Neural progenitor cell (in vitro differentiated cells): Measurements from ENCODE around the gene AKR1A1. TPM values are rescaled to one million over a fixed set of nuclear protein-coding genes. Genes with fewer than 3 reads are reported as not detected.
A peak's percentile ranks its signal among the peaks of the same experiment; 100 is the strongest.
"Not testable (repeated sequence)": the region's sequence is repeated elsewhere in the genome, so short reads cannot be mapped to it uniquely, and the experiment has no call there.

Experiments used
- DNase-seq: peaks from one replicate; pipeline ENCODE4 v3.0.0-alpha.2; 2016; ENCODE audit warnings: low spot score
- H2AFZ ChIP-seq: fragments of 200-600 bp; sonication (generic); replicated peaks from 2 replicates; pipeline ENCODE4 v1.6.1; 2016; ENCODE audit warnings: antibody characterized with exemption
- H3F3A ChIP-seq: fragments of 200-600 bp; sonication (generic); 2 replicates; pipeline ENCODE4 v1.6.1; 2016; ENCODE audit warnings: antibody characterized with exemption, low read depth
- H3K27ac ChIP-seq: fragments of 200-600 bp; sonication (generic); 2 replicates; pipeline ENCODE4 v1.5.1; 2016; ENCODE audit warnings: mild to moderate bottlenecking
- H3K27me3 ChIP-seq: fragments of 200-600 bp; sonication (generic); 2 replicates; pipeline ENCODE4 v1.6.1; 2016; ENCODE audit warnings: mild to moderate bottlenecking, moderate library complexity
- H3K36me3 ChIP-seq: fragments of 200-600 bp; sonication (generic); 2 replicates; pipeline ENCODE4 v1.5.1; 2016
- H3K4me1 ChIP-seq: fragments of 200-600 bp; sonication (generic); 2 replicates; pipeline ENCODE4 v1.6.1; 2016; ENCODE audit warnings: mixed run types
- H3K4me2 ChIP-seq: fragments of 200-600 bp; sonication (generic); 2 replicates; pipeline ENCODE4 v1.6.1; 2016
- H3K4me3 ChIP-seq: fragments of 200-600 bp; sonication (generic); 2 replicates; pipeline ENCODE4 v1.5.1; 2016
- H3K79me2 ChIP-seq: fragments of 200-600 bp; sonication (generic); 2 replicates; pipeline ENCODE4 v1.6.1; 2016; ENCODE audit warnings: low read depth
- H3K9ac ChIP-seq: fragments of 200-600 bp; sonication (generic); 2 replicates; pipeline ENCODE4 v1.6.1; 2016
- H3K9me3 ChIP-seq: fragments of 200-600 bp; sonication (generic); 2 replicates; pipeline ENCODE4 v1.5.1; 2016; ENCODE audit warnings: low read depth
- H4K20me1 ChIP-seq: fragments of 200-600 bp; sonication (generic); 2 replicates; pipeline ENCODE4 v1.6.1; 2016; ENCODE audit warnings: low read depth
- H3K27ac Mint-ChIP-seq: 3 replicates; pipeline ENCODE4 v1.8.0; 2021; ENCODE audit warnings: mixed read lengths
- H3K27me3 Mint-ChIP-seq: 2 replicates; pipeline ENCODE4 v1.8.0; 2022; ENCODE audit warnings: low read depth, mild to moderate bottlenecking, inconsistent platforms, moderate library complexity, mixed read lengths; ENCODE audit not compliant: insufficient read depth
- H3K36me3 Mint-ChIP-seq: 3 replicates; pipeline ENCODE4 v1.8.0; 2021; ENCODE audit warnings: mixed read lengths
- H3K4me1 Mint-ChIP-seq: 3 replicates; pipeline ENCODE4 v1.8.0; 2021; ENCODE audit warnings: mixed read lengths
- H3K4me3 Mint-ChIP-seq: 3 replicates; pipeline ENCODE4 v1.8.0; 2021; ENCODE audit warnings: mild to moderate bottlenecking, moderate library complexity, mixed read lengths
- H3K9me3 Mint-ChIP-seq: 3 replicates; pipeline ENCODE4 v1.8.0; 2020; ENCODE audit warnings: mixed read lengths
- CTCF ChIP-seq: fragments of 200-600 bp; sonication (generic); IDR thresholded peaks from 2 replicates; pipeline ENCODE4 v1.5.1; 2017; ENCODE audit warnings: antibody characterized with exemption, mild to moderate bottlenecking
- EZH2 ChIP-seq: fragments of 200-600 bp; sonication (generic); IDR thresholded peaks from 2 replicates; pipeline ENCODE4 v1.6.1; 2017; ENCODE audit warnings: antibody characterized with exemption, mild to moderate bottlenecking, moderate library complexity
- EZH2phosphoT487 ChIP-seq: fragments of 200-600 bp; sonication (generic); IDR thresholded peaks from 2 replicates; pipeline ENCODE4 v1.6.1; 2017; ENCODE audit warnings: antibody characterized with exemption
- total RNA-seq: library from RNA; depleted of rRNA; stranded (reverse); fragments of >200 nt; gene quantifications from 2 replicates; pipeline ENCODE4 v1.2.3, GENCODE V29; 2015; ENCODE audit warnings: low replicate concordance

Gene AKR1A1
- total RNA-seq, 1 donor from 2014 or later = 129 TPM

GRCh38 chr1:45516036-45516435 lies 34.6 kb upstream of the AKR1A1 start:
- H3K4me3 Mint-ChIP-seq = no peak overlapping the region
- Histone ChIP-seq H3K4me3 (no peak overlapping the region), H3K4me1 (peaks cover 10% of the 10 kb centered on the region), H3K27ac (no peak overlapping the region), H3F3A (peaks cover 40% of the 10 kb centered on the region), H4K20me1 (peaks cover 46% of the 10 kb centered on the region), H3K79me2 (peaks cover 53% of the 10 kb centered on the region), H3K27me3 (no peaks in the 10 kb centered on the region), H3K9me3 (no peaks in the 10 kb centered on the region), H3K9ac (no peak overlapping the region), H3K36me3 (peaks cover 4% of the 10 kb centered on the region), H2AFZ (no peak overlapping the region), H3K4me2 (no peak overlapping the region)
- no peaks in the 10 kb centered on the region for H3K9me3 Mint-ChIP-seq
- no peak overlapping the region for H3K27ac Mint-ChIP-seq
- H3K27me3 Mint-ChIP-seq = peaks cover 2% of the 10 kb centered on the region
- peaks cover 23% of the 10 kb centered on the region for H3K36me3 Mint-ChIP-seq
- TF ChIP-seq EZH2phosphoT487 (no peak), EZH2 (no peak), CTCF (no peak)
- H3K4me1 Mint-ChIP-seq = peaks cover 35% of the 10 kb centered on the region
- no peak for DNase-seq

GRCh38 chr1:45516465-45516864 lies 34.2 kb upstream of the AKR1A1 start:
- Histone ChIP-seq H4K20me1 (peaks cover 48% of the 10 kb centered on the region), H3F3A (peaks cover 40% of the 10 kb centered on the region), H3K4me1 (peaks cover 10% of the 10 kb centered on the region), H3K27me3 (no peaks in the 10 kb centered on the region), H3K27ac (no peak overlapping the region), H3K9ac (no peak overlapping the region), H3K4me3 (no peak overlapping the region), H3K36me3 (peaks cover 4% of the 10 kb centered on the region), H3K9me3 (no peaks in the 10 kb centered on the region), H3K4me2 (no peak overlapping the region), H3K79me2 (peaks cover 57% of the 10 kb centered on the region), H2AFZ (no peak overlapping the region)
- no peak overlapping the region for H3K27ac Mint-ChIP-seq
- H3K9me3 Mint-ChIP-seq = no peaks in the 10 kb centered on the region
- peaks cover 35% of the 10 kb centered on the region for H3K4me1 Mint-ChIP-seq
- no peak for TF ChIP-seq EZH2
- peaks cover 20% of the 10 kb centered on the region for H3K36me3 Mint-ChIP-seq
- no peak overlapping the region for H3K4me3 Mint-ChIP-seq
- no peak for DNase-seq
- peaks cover 2% of the 10 kb centered on the region for H3K27me3 Mint-ChIP-seq

GRCh38 chr1:45518366-45518765 lies 32.3 kb upstream of the AKR1A1 start:
- DNase-seq, H2AFZ ChIP-seq, H3K9me3 ChIP-seq, H3K4me2 ChIP-seq, H3K27ac ChIP-seq, H3K27ac Mint-ChIP-seq, H3K9me3 Mint-ChIP-seq, H3K9ac ChIP-seq, H3K4me3 Mint-ChIP-seq, H3K4me3 ChIP-seq, H3K36me3 ChIP-seq, H3K27me3 Mint-ChIP-seq, H3K27me3 ChIP-seq: not testable (repeated sequence)
- Histone ChIP-seq H4K20me1 (peaks cover 37% of the 10 kb centered on the region), H3F3A (peaks cover 30% of the 10 kb centered on the region), H3K4me1 (peaks cover 16% of the 10 kb centered on the region), H3K79me2 (peaks cover 67% of the 10 kb centered on the region)
- H3K36me3 Mint-ChIP-seq = peaks cover 14% of the 10 kb centered on the region
- H3K4me1 Mint-ChIP-seq = peaks cover 35% of the 10 kb centered on the region

GRCh38 chr1:45518910-45519309 lies 31.7 kb upstream of the AKR1A1 start:
- no peak overlapping the region for H2AFZ ChIP-seq
- peaks cover 67% of the 10 kb centered on the region for H3K79me2 ChIP-seq
- Mint-ChIP-seq H3K36me3 (peaks cover 14% of the 10 kb centered on the region), H3K4me3 (peak overlapping the region; percentile 90), H3K27me3 (peaks cover 3% of the 10 kb centered on the region), H3K27ac (no peak overlapping the region), H3K9me3 (no peaks in the 10 kb centered on the region), H3K4me1 (peaks cover 29% of the 10 kb centered on the region)
- H3K4me3 ChIP-seq = no peak overlapping the region
- peaks cover 25% of the 10 kb centered on the region for H3F3A ChIP-seq
- peaks cover 16% of the 10 kb centered on the region for H3K4me1 ChIP-seq
- no peaks in the 10 kb centered on the region for H3K9me3 ChIP-seq
- H3K36me3 ChIP-seq = no peaks in the 10 kb centered on the region
- TF ChIP-seq EZH2 (no peak), CTCF (no peak), EZH2phosphoT487 (no peak)
- peak overlapping the region; percentile 64 for H3K4me2 ChIP-seq
- H3K9ac ChIP-seq = no peak overlapping the region
- H3K27ac ChIP-seq = peak overlapping the region; percentile 2
- H4K20me1 ChIP-seq = peaks cover 37% of the 10 kb centered on the region
- H3K27me3 ChIP-seq = no peaks in the 10 kb centered on the region
- DNase-seq = peak; percentile 39

- not testable (repeated sequence) for H3K27ac ChIP-seq, H3K36me3 ChIP-seq, H3K27ac Mint-ChIP-seq, H3K9me3 Mint-ChIP-seq, DNase-seq, H3K27me3 ChIP-seq, H3K9ac ChIP-seq, H2AFZ ChIP-seq, H3K9me3 ChIP-seq, H3K27me3 Mint-ChIP-seq
- H4K20me1 ChIP-seq = peaks cover 34% of the 10 kb centered on the region
- H3K4me3 ChIP-seq = peak overlapping the region; percentile 4
- H3K4me2 ChIP-seq = peak overlapping the region; percentile 64
- peaks cover 21% of the 10 kb centered on the region for H3K4me1 Mint-ChIP-seq
- peaks cover 64% of the 10 kb centered on the region for H3K79me2 ChIP-seq
- H3F3A ChIP-seq = peaks cover 21% of the 10 kb centered on the region
- peak overlapping the region; percentile 90 for H3K4me3 Mint-ChIP-seq
- H3K36me3 Mint-ChIP-seq = peaks cover 10% of the 10 kb centered on the region
- peaks cover 18% of the 10 kb centered on the region for H3K4me1 ChIP-seq
These were observed 30.9 kb upstream of the AKR1A1 start for GRCh38 chr1:45519774-45520173.
